H9 (cell line): ENCODE data around the gene BLVRB. TPM values are rescaled to one million over a fixed set of nuclear protein-coding genes. Genes with fewer than 3 reads are reported as not detected.
A peak's percentile ranks its signal among the peaks of the same experiment; 100 is the strongest.

Source experiments
- DNase-seq: peaks from one replicate; pipeline ENCODE4 v3.0.0-alpha.2; 2017
- H2AFZ ChIP-seq: one replicate; pipeline ENCODE4 v1.6.1; 2013; ENCODE audit warnings: mild to moderate bottlenecking, low read length, control low read depth, moderate library complexity
- H2AK5ac ChIP-seq: 2 replicates; pipeline ENCODE4 v1.6.1; 2013; ENCODE audit warnings: low read length, control low read depth, mixed read lengths; ENCODE audit not compliant: insufficient read length
- H2BK120ac ChIP-seq: one replicate; pipeline ENCODE4 v1.6.1; 2013; ENCODE audit warnings: low read depth, mild to moderate bottlenecking, low read length, control low read depth, inconsistent platforms; ENCODE audit not compliant: poor library complexity, severe bottlenecking
- H2BK12ac ChIP-seq: 2 replicates; pipeline ENCODE4 v1.6.1; 2013; ENCODE audit warnings: low read length, control low read depth, mixed read lengths, low read depth; ENCODE audit not compliant: insufficient read length
- H2BK15ac ChIP-seq: 2 replicates; pipeline ENCODE4 v1.6.1; 2013; ENCODE audit warnings: low read depth, low read length, control low read depth
- H2BK20ac ChIP-seq: one replicate; pipeline ENCODE4 v1.6.1; 2013; ENCODE audit warnings: low read depth, mild to moderate bottlenecking, low read length, control low read depth, inconsistent platforms; ENCODE audit not compliant: poor library complexity, severe bottlenecking
- H2BK5ac ChIP-seq: 2 replicates; pipeline ENCODE4 v1.6.1; 2013; ENCODE audit warnings: low read length, control low read depth, mixed read lengths; ENCODE audit not compliant: insufficient read length
- H3K14ac ChIP-seq: 2 replicates; pipeline ENCODE4 v1.6.1; 2013; ENCODE audit warnings: low read length, control low read depth; ENCODE audit not compliant: insufficient read depth
- H3K18ac ChIP-seq: 2 replicates; pipeline ENCODE4 v1.6.1; 2013; ENCODE audit warnings: low read depth, mild to moderate bottlenecking, mixed read lengths, low read length, control low read depth; ENCODE audit not compliant: insufficient read length
- H3K23ac ChIP-seq: 2 replicates; pipeline ENCODE4 v1.6.1; 2013; ENCODE audit warnings: low read length, control low read depth, mixed read lengths, low read depth; ENCODE audit not compliant: insufficient read length
- H3K23me2 ChIP-seq: 2 replicates; pipeline ENCODE4 v1.6.1; 2013; ENCODE audit warnings: low read depth, mild to moderate bottlenecking, mixed read lengths, low read length, control low read depth; ENCODE audit not compliant: insufficient read length, poor library complexity, severe bottlenecking
- H3K27ac ChIP-seq: 2 replicates; pipeline ENCODE4 v1.5.1; 2013; ENCODE audit warnings: low read length, control low read depth, mixed read lengths, low read depth; ENCODE audit not compliant: insufficient read length
- H3K27me3 ChIP-seq: 2 replicates; pipeline ENCODE4 v1.6.1; 2013; ENCODE audit warnings: low read length, control low read depth, inconsistent platforms; ENCODE audit not compliant: insufficient read depth
- H3K4ac ChIP-seq: 2 replicates; pipeline ENCODE4 v1.6.1; 2013; ENCODE audit warnings: low read depth, mild to moderate bottlenecking, control low read depth, inconsistent platforms, low read length, moderate library complexity
- H3K4me1 ChIP-seq: 2 replicates; pipeline ENCODE4 v1.6.1; 2013; ENCODE audit warnings: low read length, control low read depth, inconsistent platforms; ENCODE audit not compliant: insufficient read depth
- H3K4me2 ChIP-seq: 2 replicates; pipeline ENCODE4 v1.6.1; 2013; ENCODE audit warnings: low read length, control low read depth, mixed read lengths; ENCODE audit not compliant: insufficient read length, insufficient read depth
- H3K56ac ChIP-seq: 2 replicates; pipeline ENCODE4 v1.6.1; 2013; ENCODE audit warnings: low read depth, mild to moderate bottlenecking, mixed read lengths, low read length, control low read depth; ENCODE audit not compliant: insufficient read length
- H3K79me1 ChIP-seq: 2 replicates; pipeline ENCODE4 v1.6.1; 2013; ENCODE audit warnings: low read depth, mild to moderate bottlenecking, moderate library complexity, low read length, control low read depth, inconsistent platforms; ENCODE audit not compliant: insufficient read depth, poor library complexity, severe bottlenecking
- H3K79me2 ChIP-seq: 2 replicates; pipeline ENCODE4 v1.6.1; 2013; ENCODE audit warnings: low read length, control low read depth, inconsistent platforms; ENCODE audit not compliant: insufficient read depth
- H3K9ac ChIP-seq: 2 replicates; pipeline ENCODE4 v1.6.1; 2013; ENCODE audit warnings: low read length, control low read depth, mixed read lengths; ENCODE audit not compliant: insufficient read length; ENCODE audit errors: extremely low read depth
- H3K9me3 ChIP-seq: one replicate; pipeline ENCODE4 v1.6.1; 2013; ENCODE audit warnings: low read depth, low read length, inconsistent platforms; ENCODE audit not compliant: control insufficient read depth
- H3T11ph ChIP-seq: one replicate; pipeline ENCODE4 v1.6.1; 2013; ENCODE audit warnings: mild to moderate bottlenecking, low read length, control low read depth, inconsistent platforms
- H4K20me1 ChIP-seq: one replicate; pipeline ENCODE4 v1.6.1; 2013; ENCODE audit not compliant: control insufficient read depth, insufficient read length, insufficient read depth
- H4K5ac ChIP-seq: 2 replicates; pipeline ENCODE4 v1.6.1; 2013; ENCODE audit warnings: low read depth, mild to moderate bottlenecking, mixed read lengths, low read length, control low read depth; ENCODE audit not compliant: insufficient read length
- H4K8ac ChIP-seq: replicated peaks from 2 replicates; pipeline ENCODE4 v1.6.1; 2013; ENCODE audit warnings: low read length, control low read depth, mixed read lengths, low read depth; ENCODE audit not compliant: insufficient read length
- H4K91ac ChIP-seq: 2 replicates; pipeline ENCODE4 v1.6.1; 2013; ENCODE audit warnings: low read depth, mild to moderate bottlenecking, moderate library complexity, mixed read lengths, low read length, control low read depth; ENCODE audit not compliant: insufficient read length
- H3K27ac Mint-ChIP-seq, 3 experiments: 2 replicates in 2 of 3; 3 replicates in 1 of 3; pipeline ENCODE4 v1.8.0; 2020 to 2021; ENCODE audit warnings: mixed read lengths in 3 of 3, mild to moderate bottlenecking in 1 of 3, moderate library complexity in 1 of 3
- H3K27me3 Mint-ChIP-seq: 2 replicates; pipeline ENCODE4 v1.8.0; 2021; ENCODE audit warnings: low read depth, mild to moderate bottlenecking, moderate library complexity, mixed read lengths
- H3K36me3 Mint-ChIP-seq, 3 experiments: 2 replicates in 2 of 3; 3 replicates in 1 of 3; pipeline ENCODE4 v1.8.0; 2020 to 2021; ENCODE audit warnings: low read depth in 3 of 3, mixed read lengths in 3 of 3; ENCODE audit not compliant: insufficient read depth in 1 of 3
- H3K4me1 Mint-ChIP-seq, 2 experiments: 2 replicates each; pipeline ENCODE4 v1.8.0; 2020; ENCODE audit warnings: mixed read lengths in 2 of 2
- H3K4me3 Mint-ChIP-seq, 2 experiments: 2 replicates in 1 of 2; 3 replicates in 1 of 2; pipeline ENCODE4 v1.8.0; 2020 to 2021; ENCODE audit warnings: mild to moderate bottlenecking in 2 of 2, mixed read lengths in 2 of 2, moderate library complexity in 1 of 2
- H3K9me3 Mint-ChIP-seq, 2 experiments: 2 replicates in 1 of 2; 3 replicates in 1 of 2; pipeline ENCODE4 v1.8.0; 2020; ENCODE audit warnings: mild to moderate bottlenecking in 2 of 2, mixed read lengths in 2 of 2, moderate library complexity in 1 of 2
- CTCF ChIP-seq: fragments of 200-600 bp; sonication (generic); conservative IDR thresholded peaks from 3 replicates; pipeline ENCODE4 v1.8.0; 2021; ENCODE audit warnings: antibody characterized with exemption, mild to moderate bottlenecking
- WGBS: extraction: QIAGEN DNeasy Blood & Tissue Kit; methylation state at CpG from one replicate; pipeline ENCODE4 v1.1.7; 2013; ENCODE audit warnings: missing lambda C conversion rate, low lambda C conversion rate, mixed read lengths; ENCODE audit not compliant: insufficient read length; ENCODE audit errors: extremely low coverage; 5-methylcytosine and 5-hydroxymethylcytosine counted together
- total RNA-seq: library from RNA; stranded (reverse); gene quantifications from 2 replicates; pipeline ENCODE4 v1.2.1, GENCODE V29; 2021

BLVRB gene
- total RNA-seq, 1 experiment from 2014 or later: 27.9 TPM

- Histone ChIP-seq H3K4me2 (no peak overlapping the region), H4K20me1 (no peaks in the 10 kb centered on the region), H4K8ac (no peak overlapping the region), H3K4ac (no peak overlapping the region), H3K9ac (no peak overlapping the region), H3K79me1 (no peaks in the 10 kb centered on the region), H2BK12ac (no peak overlapping the region), H4K5ac (no peak overlapping the region), H3K23me2 (peaks cover 16% of the 10 kb centered on the region), H3T11ph (no peak overlapping the region), H2BK20ac (no peak overlapping the region), H3K23ac (no peak overlapping the region), H3K27me3 (no peaks in the 10 kb centered on the region), H3K27ac (no peak overlapping the region), H3K18ac (no peak overlapping the region), H2AK5ac (no peak overlapping the region), H4K91ac (no peak overlapping the region), H3K79me2 (no peaks in the 10 kb centered on the region), H2BK120ac (no peak overlapping the region), H3K14ac (no peak overlapping the region), H2BK15ac (no peak overlapping the region), H3K56ac (no peak overlapping the region), H2BK5ac (no peak overlapping the region), H2AFZ (no peak overlapping the region), H3K4me1 (no peaks in the 10 kb centered on the region; the same call in 1 of the 2 replicates), H3K9me3 (no peaks in the 10 kb centered on the region)
- peaks cover 0 to 5% (median 4%) of the 10 kb centered on the region in 3 experiments; a peak in 3 of 7 replicates for H3K36me3 Mint-ChIP-seq
- no peak overlapping the region for H3K27ac Mint-ChIP-seq
- H3K9me3 Mint-ChIP-seq: peaks cover 0 to 3% of the 10 kb centered on the region in 2 experiments; a peak in 1 of 5 replicates
- peaks cover 19% of the 10 kb centered on the region in 2 experiments for H3K4me1 Mint-ChIP-seq
- WGBS: no CpG with 5 or more reads among the region's 6 CpGs
- peaks cover 2% of the 10 kb centered on the region; the same call in 1 of the 2 replicates for H3K27me3 Mint-ChIP-seq
- DNase-seq: no peak
- TF ChIP-seq CTCF: no peak
- peak overlapping the region in 1 of 2 experiments; percentile 50; a peak in 2 of 5 replicates for H3K4me3 Mint-ChIP-seq
Observed at GRCh38 chr19:40423938-40424337, 41.6 kb downstream of the BLVRB start.
